ENCODE measurements around the gene HTRA1.

HTRA1 gene

GRCh38 chr10:122509323-122509722 is 48.0 kb downstream of the HTRA1 start:
- H3K27ac ChIP-seq, result no peak overlapping the region
- TF ChIP-seq CTCF (conservative IDR thresholded peaks at IDR 0.05) (no peak), ZFX (IDR thresholded peaks at IDR 0.05) (no peak)

GRCh38 chr10:122510326-122510725 is 49.0 kb downstream of the HTRA1 start:
- no peak for TF ChIP-seq ZFX (IDR thresholded peaks at IDR 0.05)
- TF ChIP-seq CTCF (conservative IDR thresholded peaks at IDR 0.05), result no peak
- no peak overlapping the region for H3K27ac ChIP-seq

GRCh38 chr10:122510736-122511135 is 49.4 kb downstream of the HTRA1 start:
- TF ChIP-seq ZFX (IDR thresholded peaks at IDR 0.05), result no peak
- no peak for TF ChIP-seq CTCF (conservative IDR thresholded peaks at IDR 0.05)
- H3K27ac ChIP-seq, result no peak overlapping the region

- no peak overlapping the region for H3K27ac ChIP-seq
- TF ChIP-seq ZFX (IDR thresholded peaks at IDR 0.05), result no peak
Measured at GRCh38 chr10:122513053-122513452, 51.7 kb downstream of the HTRA1 start.

- TF ChIP-seq ZFX (IDR thresholded peaks at IDR 0.05), result no peak
- TF ChIP-seq CTCF (conservative IDR thresholded peaks at IDR 0.05), result no peak
Measured at GRCh38 chr10:122514045-122514840, 52.9 kb downstream of the HTRA1 start.

GRCh38 chr10:122515022-122515424 is 53.7 kb downstream of the HTRA1 start:
- no peak overlapping the region for H3K27ac ChIP-seq
- TF ChIP-seq ZFX (IDR thresholded peaks at IDR 0.05) (no peak), CTCF (conservative IDR thresholded peaks at IDR 0.05) (no peak)

More at GRCh38 chr10:122514045-122514840, 52.9 kb downstream of the HTRA1 start:
- H3K27ac ChIP-seq, result no peak overlapping the region

- H3K27ac ChIP-seq, result no peak overlapping the region
- TF ChIP-seq CTCF (conservative IDR thresholded peaks at IDR 0.05) (no peak), ZFX (IDR thresholded peaks at IDR 0.05) (no peak)
Measured at GRCh38 chr10:122515588-122516231, 54.4 kb downstream of the HTRA1 start.

Data from C4-2B (cell line).